AG09319 (cell line): ENCODE data around the gene GOT1.
A peak's percentile ranks its signal among the peaks of the same experiment; 100 is the strongest.

Source experiments
- DNase-seq: peaks from one replicate; pipeline ENCODE4 v3.0.0-alpha.2; 2010; ENCODE audit warnings: low read depth; ENCODE audit errors: extremely low read depth
- TF ChIP-seq, protein P1 (sequence below): IDR thresholded peaks from 2 replicates; pipeline ENCODE4 v1.5.1; 2011; ENCODE audit warnings: low read depth, mild to moderate bottlenecking, inconsistent platforms, low read length, moderate library complexity

Gene GOT1

DNA sequence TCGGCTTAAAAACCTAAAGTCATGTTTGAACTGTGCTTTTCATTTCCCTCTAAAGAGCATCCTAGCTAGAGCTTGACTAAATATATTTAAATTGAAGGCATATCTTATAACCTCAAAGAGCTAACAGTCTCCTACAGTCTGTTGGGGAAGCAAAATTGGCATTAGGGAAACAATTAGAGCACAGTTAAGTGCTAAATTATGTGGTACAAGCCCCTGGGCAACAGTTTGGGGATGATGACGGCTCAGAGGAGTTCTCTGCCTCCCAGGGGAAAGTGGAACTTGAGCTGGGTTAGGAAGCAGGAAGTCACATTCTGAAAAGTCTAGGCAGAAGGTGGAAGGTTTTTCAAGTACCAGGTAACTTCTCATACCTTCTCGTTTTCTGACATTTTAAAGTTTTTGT, 18.6 kb upstream of the GOT1 start:
- TF ChIP-seq, protein P1, sequence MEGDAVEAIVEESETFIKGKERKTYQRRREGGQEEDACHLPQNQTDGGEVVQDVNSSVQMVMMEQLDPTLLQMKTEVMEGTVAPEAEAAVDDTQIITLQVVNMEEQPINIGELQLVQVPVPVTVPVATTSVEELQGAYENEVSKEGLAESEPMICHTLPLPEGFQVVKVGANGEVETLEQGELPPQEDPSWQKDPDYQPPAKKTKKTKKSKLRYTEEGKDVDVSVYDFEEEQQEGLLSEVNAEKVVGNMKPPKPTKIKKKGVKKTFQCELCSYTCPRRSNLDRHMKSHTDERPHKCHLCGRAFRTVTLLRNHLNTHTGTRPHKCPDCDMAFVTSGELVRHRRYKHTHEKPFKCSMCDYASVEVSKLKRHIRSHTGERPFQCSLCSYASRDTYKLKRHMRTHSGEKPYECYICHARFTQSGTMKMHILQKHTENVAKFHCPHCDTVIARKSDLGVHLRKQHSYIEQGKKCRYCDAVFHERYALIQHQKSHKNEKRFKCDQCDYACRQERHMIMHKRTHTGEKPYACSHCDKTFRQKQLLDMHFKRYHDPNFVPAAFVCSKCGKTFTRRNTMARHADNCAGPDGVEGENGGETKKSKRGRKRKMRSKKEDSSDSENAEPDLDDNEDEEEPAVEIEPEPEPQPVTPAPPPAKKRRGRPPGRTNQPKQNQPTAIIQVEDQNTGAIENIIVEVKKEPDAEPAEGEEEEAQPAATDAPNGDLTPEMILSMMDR = no peak
- DNase-seq = no peak

DNA sequence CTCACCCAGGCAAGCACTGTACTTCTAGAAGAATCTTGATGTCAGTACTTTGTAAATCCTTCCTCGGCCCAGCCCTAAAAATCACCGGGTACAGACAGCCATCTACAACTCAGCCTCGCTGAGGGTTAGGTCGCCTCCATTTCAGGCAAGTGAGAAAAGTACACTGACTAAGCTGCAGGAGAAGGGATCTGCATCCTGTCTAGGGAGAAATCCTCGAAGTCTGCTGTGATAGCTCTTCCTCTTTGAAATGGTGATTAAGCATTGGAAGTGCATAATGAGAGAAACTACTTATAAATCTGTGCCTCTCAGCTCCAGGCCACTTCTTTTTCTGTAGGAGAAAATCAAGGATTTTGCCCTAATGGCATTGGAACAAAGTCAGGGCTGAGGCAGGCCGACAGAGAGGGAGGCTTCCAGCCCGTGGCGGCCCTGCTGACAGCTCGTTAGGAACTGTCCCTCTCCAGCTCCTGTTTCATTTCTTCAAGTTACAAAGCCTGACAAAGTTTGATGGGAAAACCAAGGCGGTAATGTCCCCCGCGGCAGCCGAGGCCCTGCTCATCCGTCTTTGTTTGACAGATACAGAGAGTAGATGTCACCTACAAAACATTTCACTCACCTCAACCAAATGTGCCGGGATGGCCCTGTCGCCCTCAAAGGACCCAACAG, 14.1 kb upstream of the GOT1 start:
- TF ChIP-seq, protein P1 = no peak

DNA sequence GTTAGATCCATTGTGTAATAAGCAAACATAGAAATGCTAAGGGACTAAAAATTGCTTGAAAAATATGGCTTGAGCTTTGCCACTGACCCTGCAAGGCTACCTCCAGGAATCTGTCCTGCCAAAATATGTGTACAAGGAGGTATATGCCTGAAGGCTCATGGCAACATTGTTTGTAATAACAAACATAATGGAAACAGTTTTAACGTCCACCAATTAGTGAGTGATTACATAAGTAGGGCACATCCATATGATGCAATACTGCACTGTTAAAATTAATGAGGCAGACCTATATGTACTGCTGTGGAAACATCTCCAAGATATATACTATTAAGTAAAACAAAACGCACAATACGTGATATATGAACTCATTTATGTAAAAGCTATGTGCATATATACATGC, 13.1 kb upstream of the GOT1 start:
- TF ChIP-seq, protein P1 = no peak
- DNase-seq = no peak

More for the DNA sequence above, 14.1 kb upstream of the GOT1 start:
- no peak for DNase-seq

DNA sequence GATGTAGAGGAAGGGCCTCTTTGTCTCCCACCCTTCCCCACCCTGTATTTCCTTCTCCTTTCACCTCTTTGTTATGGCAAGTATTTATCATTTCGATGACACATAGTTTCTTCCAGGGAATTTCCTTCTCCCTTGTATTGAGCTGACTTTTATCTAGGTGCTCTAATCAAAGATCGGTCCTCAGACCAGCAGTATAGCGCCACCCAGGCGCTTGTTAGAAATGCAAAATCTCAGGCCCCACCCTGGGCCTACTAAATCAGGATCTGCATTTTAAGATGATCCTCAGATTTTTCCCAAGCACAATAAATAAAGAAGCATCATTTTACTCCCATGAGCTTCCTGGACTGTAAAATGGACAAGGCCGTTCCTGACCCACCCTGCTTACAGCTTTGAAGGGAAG, 12.0 kb upstream of the GOT1 start:
- TF ChIP-seq, protein P1 = no peak
- DNase-seq = no peak

DNA sequence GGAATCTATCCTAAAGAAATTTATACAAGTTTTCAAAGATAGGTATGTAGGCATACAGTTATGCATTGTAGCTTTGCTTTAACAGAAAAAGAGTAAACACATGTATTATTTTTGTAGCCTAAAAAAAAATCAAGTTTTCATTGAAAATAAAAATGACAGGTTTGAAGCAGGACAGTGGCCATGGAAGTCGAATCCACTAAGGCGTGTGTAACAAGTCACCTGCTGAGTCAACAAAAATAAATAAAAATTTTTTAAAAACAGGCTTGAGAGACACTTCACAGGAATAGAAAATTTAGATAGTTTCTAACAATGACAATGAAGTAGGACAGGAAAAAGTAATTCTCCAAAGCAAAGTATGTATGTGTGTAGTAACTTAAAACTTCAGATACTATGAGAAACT, 8.5 kb upstream of the GOT1 start:
- TF ChIP-seq, protein P1 = no peak
- no peak for DNase-seq

DNA sequence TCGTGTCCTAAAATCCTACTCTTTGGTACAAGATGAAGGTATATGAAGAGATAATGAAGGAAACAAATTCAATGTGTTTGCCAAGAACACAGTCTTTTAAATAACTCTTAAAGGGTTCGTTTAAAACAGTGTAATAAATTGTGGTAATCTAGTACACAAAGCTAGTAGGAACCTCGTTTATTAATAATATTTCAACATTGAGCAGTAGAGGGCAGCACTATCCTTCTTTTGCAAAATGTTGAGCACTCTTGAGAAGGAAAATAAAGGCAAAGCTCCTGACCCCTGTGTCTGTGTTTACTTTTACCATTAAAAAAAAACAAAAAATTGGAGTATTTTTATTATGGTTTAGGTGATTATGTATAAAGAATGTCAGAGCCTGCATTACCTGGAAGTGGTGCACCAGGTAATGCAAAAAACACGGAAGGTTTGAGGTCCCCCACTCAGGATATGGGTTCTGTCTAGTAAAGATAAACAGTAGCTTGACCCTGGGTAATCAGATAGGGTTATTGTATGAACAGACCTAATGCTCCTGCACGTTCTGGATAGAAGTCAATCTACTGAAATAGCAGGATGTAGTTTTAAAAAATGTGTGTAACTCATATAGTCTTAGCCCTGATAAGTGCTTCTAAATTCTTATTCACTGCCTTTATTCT, 5.7 kb upstream of the GOT1 start:
- TF ChIP-seq, protein P1 = peak; percentile 47
- peak; percentile 5 for DNase-seq

DNA sequence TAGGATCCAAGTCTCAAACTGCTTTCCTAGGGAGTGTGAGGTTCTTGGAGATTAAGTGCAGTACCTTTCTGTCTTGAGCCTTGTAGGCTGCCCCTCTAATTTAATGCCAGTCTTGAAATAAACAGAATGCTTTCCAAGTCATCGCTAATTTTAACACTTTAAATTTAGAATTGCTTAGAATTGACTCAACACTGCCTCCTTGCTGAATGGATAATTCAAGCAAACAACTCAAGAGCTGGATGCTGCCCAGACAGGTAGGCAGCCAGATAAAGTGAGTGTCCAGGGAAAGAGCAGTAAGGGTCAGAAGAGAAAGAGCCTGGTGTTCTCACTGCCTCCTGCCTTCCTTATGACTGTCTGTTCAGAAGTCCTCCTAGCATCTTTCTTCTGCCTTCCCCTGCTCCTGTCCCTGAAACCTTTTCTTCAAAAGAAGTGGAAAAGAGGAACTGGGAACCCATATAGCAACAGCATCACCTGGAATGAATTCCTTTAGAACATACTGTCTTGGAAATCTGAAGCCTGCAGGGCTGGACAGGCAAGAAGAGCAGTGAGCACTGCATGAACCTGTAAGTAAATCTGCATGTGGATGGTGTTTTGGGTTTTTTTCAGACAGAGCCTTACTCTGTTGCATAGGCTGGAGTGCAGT, 3.1 kb upstream of the GOT1 start:
- no peak for DNase-seq
- TF ChIP-seq, protein P1 = no peak
